ENCODE measurements around the gene CLC. TPM values are rescaled to one million over a fixed set of nuclear protein-coding genes. Genes with fewer than 3 reads are reported as not detected.

CLC gene
- total and polyA plus RNA-seq, 3 experiments from 2014 or later: 0.84 TPM; not detected in 2

- Histone ChIP-seq H3K27me3 (ENCODE audit: insufficient read depth, low read length, poor library complexity, severe bottlenecking) (no peaks in the 10 kb centered on the region), H3K4me1 (ENCODE audit: insufficient read depth, low read length) (no peaks in the 10 kb centered on the region), H3K27ac (ENCODE audit: low read depth, low read length) (no peak overlapping the region), H3K36me3 (ENCODE audit: insufficient read depth, low read length) (no peaks in the 10 kb centered on the region), H3K9me3 (ENCODE audit: low read length) (no peaks in the 10 kb centered on the region), H3K4me3 (ENCODE audit: low read length) (no peak overlapping the region)
- no peak for DNase-seq
- Mint-ChIP-seq H3K27me3 (peaks cover 17 to 48% of the 10 kb centered on the region in 2 donors), H3K27ac (no peak overlapping the region), H3K4me1 (no peaks in the 10 kb centered on the region), H3K36me3 (no peaks in the 10 kb centered on the region), H3K4me3 (peak overlapping the region in 1 of 7 donors; percentile 7), H3K9me3 (peaks cover 0 to 3% (median 0%) of the 10 kb centered on the region in 5 donors)
- POLR2A ChIA-PET: no interaction called here
- CTCF ChIA-PET: interaction anchor here (1.0 kb wide), 1 partner anchor 16 kb away, joined by 3 read pairs; no protein-coding TSS in a partner anchor
Observed at GRCh38 chr19:39759457-39760184, 21.8 kb upstream of the CLC start.

DNA sequence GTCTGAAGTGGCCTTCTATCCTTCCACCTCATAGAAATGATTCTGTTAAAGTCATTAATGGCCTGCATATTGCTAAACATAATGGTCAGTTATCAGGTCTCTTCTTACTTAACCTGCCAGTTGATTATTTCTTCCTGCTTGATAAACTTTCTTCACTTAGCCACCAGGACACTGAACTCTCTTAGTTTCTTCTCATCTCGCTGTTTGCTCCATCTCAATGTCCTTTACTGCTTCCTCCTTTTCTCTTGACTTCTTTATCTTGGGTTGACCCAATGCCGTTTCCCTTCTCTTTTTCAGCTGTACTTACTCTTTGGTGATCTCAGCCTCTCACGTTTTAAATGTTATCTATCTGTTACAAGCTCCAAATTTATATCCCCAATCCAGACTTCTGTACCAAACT lies 17.1 kb upstream of the CLC start:
- DNase-seq: no peak
- H3K4me1 ChIP-seq (ENCODE audit: insufficient read depth, low read length): no peaks in the 10 kb centered on the region
- ChIA-PET CTCF (no interaction called here), POLR2A (no interaction called here)
- H3K36me3 Mint-ChIP-seq: no peaks in the 10 kb centered on the region
- H3K27me3 Mint-ChIP-seq: peaks cover 18 to 42% of the 10 kb centered on the region in 2 donors
- H3K9me3 ChIP-seq (ENCODE audit: low read length): no peaks in the 10 kb centered on the region
- H3K4me1 Mint-ChIP-seq: no peaks in the 10 kb centered on the region
- H3K27me3 ChIP-seq (ENCODE audit: insufficient read depth, low read length, poor library complexity, severe bottlenecking): no peaks in the 10 kb centered on the region
- no peak overlapping the region for H3K4me3 ChIP-seq (ENCODE audit: low read length)
- no peak overlapping the region for H3K27ac Mint-ChIP-seq
- no peak overlapping the region for H3K4me3 Mint-ChIP-seq
- H3K27ac ChIP-seq (ENCODE audit: low read depth, low read length): no peak overlapping the region
- no peaks in the 10 kb centered on the region for H3K36me3 ChIP-seq (ENCODE audit: insufficient read depth, low read length)
- H3K9me3 Mint-ChIP-seq: no peaks in the 10 kb centered on the region

DNA sequence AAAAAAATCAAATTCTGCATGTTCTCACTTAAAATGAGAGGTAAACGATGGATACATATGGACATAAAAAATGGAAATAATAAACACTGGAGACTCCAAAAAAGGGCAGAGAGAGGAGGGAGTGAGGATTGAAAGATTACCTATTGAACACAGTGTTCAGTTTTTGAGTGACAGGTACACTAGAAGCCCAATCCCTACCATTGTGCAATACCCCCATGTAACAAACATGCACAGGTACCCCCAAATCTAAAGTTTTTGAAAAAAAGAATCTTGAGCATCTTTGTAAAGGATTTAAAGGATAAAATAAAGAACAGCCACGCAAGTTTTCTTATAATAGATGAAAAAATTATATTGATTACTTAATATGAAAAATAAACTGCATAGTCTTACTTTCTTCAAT lies 16.7 kb upstream of the CLC start:
- Mint-ChIP-seq H3K27ac (no peak overlapping the region), H3K36me3 (no peaks in the 10 kb centered on the region), H3K4me1 (no peaks in the 10 kb centered on the region), H3K9me3 (no peaks in the 10 kb centered on the region), H3K27me3 (peaks cover 18 to 38% of the 10 kb centered on the region in 2 donors), H3K4me3 (no peak overlapping the region)
- Histone ChIP-seq H3K4me1 (ENCODE audit: insufficient read depth, low read length) (no peaks in the 10 kb centered on the region), H3K4me3 (ENCODE audit: low read length) (no peak overlapping the region), H3K9me3 (ENCODE audit: low read length) (no peaks in the 10 kb centered on the region), H3K36me3 (ENCODE audit: insufficient read depth, low read length) (no peaks in the 10 kb centered on the region), H3K27me3 (ENCODE audit: insufficient read depth, low read length, poor library complexity, severe bottlenecking) (no peaks in the 10 kb centered on the region), H3K27ac (ENCODE audit: low read depth, low read length) (no peak overlapping the region)
- ChIA-PET CTCF (no interaction called here), POLR2A (no interaction called here)
- DNase-seq: no peak

- no peak for DNase-seq
- Mint-ChIP-seq H3K27ac (no peak overlapping the region), H3K4me1 (no peaks in the 10 kb centered on the region), H3K27me3 (peaks cover 11 to 27% of the 10 kb centered on the region in 2 donors), H3K36me3 (no peaks in the 10 kb centered on the region), H3K9me3 (no peaks in the 10 kb centered on the region), H3K4me3 (no peak overlapping the region)
- Histone ChIP-seq H3K27ac (ENCODE audit: low read depth, low read length) (no peak overlapping the region), H3K4me3 (ENCODE audit: low read length) (no peak overlapping the region), H3K9me3 (ENCODE audit: low read length) (no peaks in the 10 kb centered on the region), H3K27me3 (ENCODE audit: insufficient read depth, low read length, poor library complexity, severe bottlenecking) (no peaks in the 10 kb centered on the region), H3K4me1 (ENCODE audit: insufficient read depth, low read length) (no peaks in the 10 kb centered on the region), H3K36me3 (ENCODE audit: insufficient read depth, low read length) (no peaks in the 10 kb centered on the region)
- POLR2A ChIA-PET: no interaction called here
- CTCF ChIA-PET: no interaction called here
Observed at GRCh38 chr19:39752795-39753194, 15.0 kb upstream of the CLC start.

DNA sequence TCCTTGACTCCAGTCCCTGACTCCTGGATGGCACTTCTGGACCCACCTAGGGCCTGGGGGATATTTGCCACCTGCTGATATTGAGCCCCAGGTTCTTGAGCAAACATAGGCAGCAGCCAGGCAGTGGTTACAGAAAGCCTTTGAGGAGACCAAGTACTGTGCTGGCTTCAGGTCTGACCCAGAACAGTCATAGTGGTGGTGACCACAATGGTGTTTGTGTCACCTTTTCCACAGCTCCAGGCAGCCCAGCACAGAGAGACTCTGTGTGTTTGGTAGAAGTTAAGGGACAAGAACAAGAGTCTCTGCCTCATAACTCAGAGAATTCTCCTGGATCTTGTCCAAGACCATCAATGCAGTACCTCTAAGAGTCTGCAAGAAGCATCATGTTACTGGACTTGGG lies 14.6 kb upstream of the CLC start:
- no peaks in the 10 kb centered on the region for H3K27me3 ChIP-seq (ENCODE audit: insufficient read depth, low read length, poor library complexity, severe bottlenecking)
- no peaks in the 10 kb centered on the region for H3K36me3 ChIP-seq (ENCODE audit: insufficient read depth, low read length)
- ChIA-PET POLR2A (no interaction called here), CTCF (no interaction called here)
- H3K36me3 Mint-ChIP-seq: no peaks in the 10 kb centered on the region
- H3K4me3 ChIP-seq (ENCODE audit: low read length): no peak overlapping the region
- peaks cover 11 to 23% of the 10 kb centered on the region in 2 donors for H3K27me3 Mint-ChIP-seq
- no peak for DNase-seq
- H3K4me1 ChIP-seq (ENCODE audit: insufficient read depth, low read length): no peaks in the 10 kb centered on the region
- no peak overlapping the region for H3K4me3 Mint-ChIP-seq
- no peaks in the 10 kb centered on the region for H3K9me3 Mint-ChIP-seq
- no peak overlapping the region for H3K27ac ChIP-seq (ENCODE audit: low read depth, low read length)
- H3K9me3 ChIP-seq (ENCODE audit: low read length): no peaks in the 10 kb centered on the region
- H3K4me1 Mint-ChIP-seq: no peaks in the 10 kb centered on the region
- H3K27ac Mint-ChIP-seq: no peak overlapping the region

DNA sequence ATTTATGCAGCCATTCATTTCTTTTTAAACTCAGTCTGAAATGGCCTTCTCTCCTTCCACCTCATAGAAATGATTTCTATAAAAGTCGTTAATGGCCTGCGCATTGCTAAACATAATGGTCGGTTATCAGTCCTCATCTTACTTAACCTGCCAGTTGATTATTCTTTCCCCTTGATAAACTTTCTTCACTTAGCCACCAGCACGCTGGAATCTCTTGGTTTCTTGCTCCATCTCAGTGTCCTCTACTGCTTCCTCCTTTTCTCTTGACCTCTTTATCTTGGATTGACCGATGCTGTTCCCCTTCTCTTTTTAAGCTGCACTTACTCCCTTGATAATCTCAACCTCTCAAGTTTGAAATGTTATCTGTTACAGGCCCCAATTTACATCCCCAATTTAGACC lies 12.2 kb upstream of the CLC start:
- Histone ChIP-seq H3K27ac (ENCODE audit: low read depth, low read length) (no peak overlapping the region), H3K9me3 (ENCODE audit: low read length) (no peaks in the 10 kb centered on the region), H3K36me3 (ENCODE audit: insufficient read depth, low read length) (no peaks in the 10 kb centered on the region), H3K4me1 (ENCODE audit: insufficient read depth, low read length) (no peaks in the 10 kb centered on the region), H3K27me3 (ENCODE audit: insufficient read depth, low read length, poor library complexity, severe bottlenecking) (no peaks in the 10 kb centered on the region), H3K4me3 (ENCODE audit: low read length) (no peak overlapping the region)
- DNase-seq: no peak
- POLR2A ChIA-PET: no interaction called here
- CTCF ChIA-PET: no interaction called here
- Mint-ChIP-seq H3K36me3 (no peaks in the 10 kb centered on the region), H3K27me3 (peaks cover 14 to 25% of the 10 kb centered on the region in 2 donors), H3K4me1 (no peaks in the 10 kb centered on the region), H3K4me3 (no peak overlapping the region), H3K27ac (no peak overlapping the region), H3K9me3 (no peaks in the 10 kb centered on the region)

- ChIA-PET POLR2A (no interaction called here), CTCF (no interaction called here)
- H3K4me1 ChIP-seq (ENCODE audit: insufficient read depth, low read length): no peaks in the 10 kb centered on the region
- no peak overlapping the region for H3K4me3 ChIP-seq (ENCODE audit: low read length)
- Mint-ChIP-seq H3K9me3 (no peaks in the 10 kb centered on the region), H3K36me3 (no peaks in the 10 kb centered on the region), H3K4me3 (no peak overlapping the region), H3K27me3 (peaks cover 11 to 44% of the 10 kb centered on the region in 2 donors), H3K27ac (no peak overlapping the region), H3K4me1 (no peaks in the 10 kb centered on the region)
- no peaks in the 10 kb centered on the region for H3K9me3 ChIP-seq (ENCODE audit: low read length)
- no peaks in the 10 kb centered on the region for H3K36me3 ChIP-seq (ENCODE audit: insufficient read depth, low read length)
- no peak overlapping the region for H3K27ac ChIP-seq (ENCODE audit: low read depth, low read length)
- no peaks in the 10 kb centered on the region for H3K27me3 ChIP-seq (ENCODE audit: insufficient read depth, low read length, poor library complexity, severe bottlenecking)
- DNase-seq: no peak
Observed at GRCh38 chr19:39746836-39747529, 9.2 kb upstream of the CLC start.

DNA sequence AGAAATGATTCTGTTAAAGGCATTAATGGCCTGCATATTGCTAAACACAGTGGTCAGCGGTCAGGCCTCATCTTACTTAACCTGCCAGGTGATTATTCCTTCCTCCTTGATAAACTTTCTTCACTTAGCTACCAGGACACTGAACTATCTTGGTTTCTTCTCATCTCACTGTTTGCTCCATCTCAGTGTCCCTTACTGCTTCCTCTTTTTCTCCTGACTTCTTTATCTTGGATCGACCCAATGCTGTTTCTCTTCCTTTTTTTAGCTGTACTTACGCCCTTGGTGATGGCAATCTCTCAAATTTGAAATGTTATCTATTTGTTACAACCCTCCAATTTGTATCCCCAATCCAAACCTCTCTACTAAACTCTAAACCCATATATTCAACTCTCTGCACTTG lies 7.8 kb upstream of the CLC start:
- Histone ChIP-seq H3K4me1 (ENCODE audit: insufficient read depth, low read length) (no peaks in the 10 kb centered on the region), H3K4me3 (ENCODE audit: low read length) (no peak overlapping the region), H3K9me3 (ENCODE audit: low read length) (no peaks in the 10 kb centered on the region), H3K27me3 (ENCODE audit: insufficient read depth, low read length, poor library complexity, severe bottlenecking) (no peaks in the 10 kb centered on the region), H3K36me3 (ENCODE audit: insufficient read depth, low read length) (no peaks in the 10 kb centered on the region), H3K27ac (ENCODE audit: low read depth, low read length) (no peak overlapping the region)
- Mint-ChIP-seq H3K36me3 (no peaks in the 10 kb centered on the region), H3K4me3 (no peak overlapping the region), H3K9me3 (no peaks in the 10 kb centered on the region), H3K4me1 (no peaks in the 10 kb centered on the region), H3K27me3 (peaks cover 10 to 44% of the 10 kb centered on the region in 2 donors), H3K27ac (peak overlapping the region in 1 of 8 donors; percentile 33)
- POLR2A ChIA-PET: no interaction called here
- CTCF ChIA-PET: no interaction called here
- no peak for DNase-seq

All from CD8-positive, alpha-beta memory T cell (primary cell).